CD14-positive monocyte (primary cell): ENCODE results near the gene PFDN4. TPM values are rescaled to one million over a fixed set of nuclear protein-coding genes. Genes with fewer than 3 reads are reported as not detected.

Experiments used
- DNase-seq, 3 donors: peaks; one replicate each; pipeline ENCODE4 v3.0.0-alpha.2; 2011 to 2022
- H2AFZ ChIP-seq: 2 replicates; pipeline ENCODE4 v1.6.0; 2012; ENCODE audit warnings: mild to moderate bottlenecking, low read depth, low read length, inconsistent platforms; ENCODE audit not compliant: insufficient read depth, poor library complexity, severe bottlenecking
- H3K27ac ChIP-seq, 2 donors: 1 replicate in 1 of 2; 2 replicates in 1 of 2; pipeline ENCODE4 v1.5.1; 2012 to 2013; ENCODE audit warnings: low read length in 2 of 2, control low read depth in 1 of 2, inconsistent platforms in 1 of 2, low read depth in 1 of 2, mild to moderate bottlenecking in 1 of 2
- H3K27me3 ChIP-seq, 2 donors: one replicate each; pipeline versions ENCODE4 v1.6.0 to v1.6.1; 2011 to 2013; ENCODE audit warnings: low read length in 2 of 2; ENCODE audit not compliant: control insufficient read depth in 2 of 2, insufficient read depth in 2 of 2
- H3K36me3 ChIP-seq, 2 donors: replicated peaks in 1 of 2; 1 replicate in 1 of 2; 2 replicates in 1 of 2; pipeline versions ENCODE4 v1.5.1 to v1.6.1; 2012 to 2013; ENCODE audit warnings: low read length in 2 of 2, control low read depth in 1 of 2, inconsistent platforms in 1 of 2, mild to moderate bottlenecking in 1 of 2; ENCODE audit not compliant: insufficient read depth in 2 of 2, control insufficient read depth in 1 of 2
- H3K4me1 ChIP-seq, 2 donors: 1 replicate in 1 of 2; 2 replicates in 1 of 2; pipeline versions ENCODE4 v1.5.1 to v1.6.1; 2012 to 2013; ENCODE audit warnings: low read length in 2 of 2, control low read depth in 1 of 2, inconsistent platforms in 1 of 2, mild to moderate bottlenecking in 1 of 2, moderate library complexity in 1 of 2; ENCODE audit not compliant: insufficient read depth in 2 of 2, control insufficient read depth in 1 of 2
- H3K4me2 ChIP-seq: replicated peaks from 2 replicates; pipeline ENCODE3; 2012; ENCODE audit warnings: low read length, moderate library complexity, mild to moderate bottlenecking; ENCODE audit not compliant: poor library complexity, severe bottlenecking; ENCODE audit errors: extremely low read depth
- H3K4me3 ChIP-seq, 3 experiments: fragments of 200-600 bp in 1 of 3; sonication (generic) in 1 of 3; replicated peaks in 1 of 3; 1 replicate in 2 of 3; 2 replicates in 1 of 3; pipeline ENCODE4 v1.5.1; 2011 to 2013; ENCODE audit warnings: low read length in 3 of 3, mild to moderate bottlenecking in 3 of 3, control low read depth in 2 of 3, low read depth in 2 of 3, inconsistent platforms in 1 of 3, moderate library complexity in 1 of 3
- H3K79me2 ChIP-seq: 2 replicates; pipeline ENCODE4 v1.6.0; 2012; ENCODE audit warnings: mild to moderate bottlenecking, control low read depth, inconsistent platforms, low read length, moderate library complexity; ENCODE audit not compliant: insufficient read depth
- H3K9ac ChIP-seq: 2 replicates; pipeline ENCODE4 v1.6.0; 2017; ENCODE audit warnings: low read length, mild to moderate bottlenecking; ENCODE audit not compliant: insufficient read depth, poor library complexity, severe bottlenecking
- H3K9me3 ChIP-seq, 2 donors: replicated peaks in 1 of 2; 1 replicate in 1 of 2; 2 replicates in 1 of 2; pipeline versions ENCODE4 v1.5.1 to v1.6.1; 2012 to 2013; ENCODE audit warnings: low read length in 2 of 2, control low read depth in 1 of 2; ENCODE audit not compliant: control insufficient read depth in 1 of 2, insufficient read depth in 1 of 2
- H4K20me1 ChIP-seq: 2 replicates; pipeline ENCODE4 v1.6.0; 2012; ENCODE audit warnings: mild to moderate bottlenecking, low read length, control low read depth, moderate library complexity; ENCODE audit not compliant: insufficient read depth
- H3K27ac Mint-ChIP-seq, 7 donors: one replicate each; pipeline ENCODE4 v1.8.0; 2020; ENCODE audit warnings: mild to moderate bottlenecking in 7 of 7, mixed read lengths in 7 of 7, moderate library complexity in 6 of 7, inconsistent platforms in 2 of 7
- H3K27me3 Mint-ChIP-seq, 3 donors: one replicate each; pipeline ENCODE4 v1.8.0; 2021 to 2022; ENCODE audit warnings: low read depth in 3 of 3, mild to moderate bottlenecking in 3 of 3, mixed read lengths in 3 of 3, moderate library complexity in 3 of 3, inconsistent platforms in 1 of 3
- H3K36me3 Mint-ChIP-seq, 2 donors: one replicate each; pipeline ENCODE4 v1.8.0; 2020; ENCODE audit warnings: mixed read lengths in 2 of 2, inconsistent platforms in 1 of 2, mild to moderate bottlenecking in 1 of 2
- H3K4me1 Mint-ChIP-seq: one replicate; pipeline ENCODE4 v1.8.0; 2020; ENCODE audit warnings: mild to moderate bottlenecking, mixed read lengths
- H3K4me3 Mint-ChIP-seq, 2 donors: one replicate each; pipeline ENCODE4 v1.8.0; 2020; ENCODE audit warnings: mild to moderate bottlenecking in 2 of 2, mixed read lengths in 2 of 2, moderate library complexity in 1 of 2
- H3K9me3 Mint-ChIP-seq, 7 donors: one replicate each; pipeline ENCODE4 v1.8.0; 2020 to 2022; ENCODE audit warnings: mixed read lengths in 7 of 7, mild to moderate bottlenecking in 6 of 7, moderate library complexity in 6 of 7, inconsistent platforms in 2 of 7
- CTCF ChIP-seq: fragments of 200-600 bp; IDR thresholded peaks from one replicate; pipeline ENCODE4 v1.8.0; 2022; ENCODE audit warnings: antibody characterized with exemption, mild to moderate bottlenecking
- WGBS: methylation state at CpG from one replicate; pipeline ENCODE4 v1.1.5; 2013; ENCODE audit warnings: missing lambda C conversion rate; ENCODE audit not compliant: insufficient coverage; 5-methylcytosine and 5-hydroxymethylcytosine counted together
- intact Hi-C, 2 donors: fragments of 100-400 bp; cut with micrococcal nuclease; formaldehyde crosslinking; loops; one replicate each; pipeline versions ENCODE4 v1.15.0 to v1.15.1; 2023
- polyA plus RNA-seq, 3 donors: library from polyadenylated mRNA; depleted of rRNA in 1 of 3; unstranded in 2 of 3; stranded (reverse) in 1 of 3; fragments of 300-500 nt in 2 of 3; fragments of >200 nt in 1 of 3; fragmentation: Illumina TruSeq in 2 of 3; gene quantifications; 1 replicate in 2 of 3; 2 replicates in 1 of 3; pipeline ENCODE4 v1.2.3, GENCODE V29; 2012 to 2021

Gene PFDN4
- polyA plus RNA-seq, 3 donors: 12.6 to 49.0 (median 32.1) TPM

- H3K36me3 ChIP-seq: peaks cover 38 to 40% of the 10 kb centered on the region in 2 donors
- H3K27ac Mint-ChIP-seq: no peak overlapping the region
- H3K27ac ChIP-seq: no peak overlapping the region
- no peak overlapping the region for H3K9ac ChIP-seq
- no peak overlapping the region for H2AFZ ChIP-seq
- TF ChIP-seq CTCF: no peak
- intact Hi-C loops: no loop called here
- no peaks in the 10 kb centered on the region for H3K27me3 ChIP-seq
- H3K36me3 Mint-ChIP-seq: peaks cover 28 to 45% of the 10 kb centered on the region in 2 donors
- WGBS: 92% methylated on average over 2 of the region's 3 CpGs
- no peaks in the 10 kb centered on the region for H3K9me3 Mint-ChIP-seq
- H3K9me3 ChIP-seq: no peaks in the 10 kb centered on the region
- H3K4me1 ChIP-seq: no peaks in the 10 kb centered on the region
- H3K4me3 ChIP-seq: no peak overlapping the region
- DNase-seq: no peak
- no peaks in the 10 kb centered on the region for H3K27me3 Mint-ChIP-seq
- H3K4me3 Mint-ChIP-seq: no peak overlapping the region
- no peak overlapping the region for H3K4me2 ChIP-seq
- peaks cover 12% of the 10 kb centered on the region for H4K20me1 ChIP-seq
- peaks cover 4% of the 10 kb centered on the region for H3K4me1 Mint-ChIP-seq
- peaks cover 25% of the 10 kb centered on the region for H3K79me2 ChIP-seq
Observed at GRCh38 chr20:54215157-54215789, 7.4 kb downstream of the PFDN4 start.

GRCh38 chr20:54217762-54218161 lies 9.9 kb downstream of the PFDN4 start:
- H3K4me3 ChIP-seq: no peak overlapping the region
- peaks cover 0 to under 1% (median 0%) of the 10 kb centered on the region in 7 donors for H3K9me3 Mint-ChIP-seq
- H3K36me3 ChIP-seq: peaks cover 34 to 38% of the 10 kb centered on the region in 2 donors
- H3K79me2 ChIP-seq: peaks cover 6% of the 10 kb centered on the region
- no peak for TF ChIP-seq CTCF
- no peaks in the 10 kb centered on the region for H3K9me3 ChIP-seq
- H3K27ac Mint-ChIP-seq: no peak overlapping the region
- H3K27me3 ChIP-seq: no peaks in the 10 kb centered on the region
- no peak overlapping the region for H3K4me2 ChIP-seq
- H2AFZ ChIP-seq: no peak overlapping the region
- no peak for DNase-seq
- H3K4me3 Mint-ChIP-seq: no peak overlapping the region
- H3K4me1 ChIP-seq: peaks cover 11% of the 10 kb centered on the region in 2 donors
- WGBS: 94% methylated on average over 6 of the region's 7 CpGs
- intact Hi-C loops: no loop called here
- H3K27ac ChIP-seq: no peak overlapping the region
- peaks cover 0 to 3% (median 0%) of the 10 kb centered on the region in 3 donors for H3K27me3 Mint-ChIP-seq
- H3K36me3 Mint-ChIP-seq: peaks cover 30 to 41% of the 10 kb centered on the region in 2 donors
- peaks cover 17% of the 10 kb centered on the region for H3K4me1 Mint-ChIP-seq
- H3K9ac ChIP-seq: no peak overlapping the region
- peaks cover 5% of the 10 kb centered on the region for H4K20me1 ChIP-seq
